HG02623 (cell line): ENCODE measurements around the gene PAFAH1B1.
A peak's percentile ranks its signal among the peaks of the same experiment; 100 is the strongest.
"Not testable (repeated sequence)": the region's sequence is repeated elsewhere in the genome, so short reads cannot be mapped to it uniquely, and the experiment has no call there.

Source experiments
- ATAC-seq: cut with Tn5 transposase; IDR thresholded peaks from one replicate; pipeline ENCODE4 v1.9.1; 2021; ENCODE audit warnings: moderate library complexity; ENCODE audit not compliant: unreplicated experiment

The PAFAH1B1 gene

GRCh38 chr17:2593821-2594721, 617 bp downstream of the PAFAH1B1 start:
- ATAC-seq: peak; percentile 33

- no peak for ATAC-seq
Measured at GRCh38 chr17:2594722-2595599, 1.5 kb downstream of the PAFAH1B1 start.

- ATAC-seq: no peak
Measured at GRCh38 chr17:2595716-2596115, 2.3 kb downstream of the PAFAH1B1 start.

- ATAC-seq: no peak
Measured at GRCh38 chr17:2598166-2598565, 4.7 kb downstream of the PAFAH1B1 start.

GRCh38 chr17:2602597-2603017, 9.2 kb downstream of the PAFAH1B1 start:
- ATAC-seq: no peak

GRCh38 chr17:2608350-2608913, 15.0 kb downstream of the PAFAH1B1 start:
- no peak for ATAC-seq

GRCh38 chr17:2609091-2609490, 15.6 kb downstream of the PAFAH1B1 start:
- no peak for ATAC-seq

GRCh38 chr17:2610195-2611175, 17.0 kb downstream of the PAFAH1B1 start:
- no peak for ATAC-seq

GRCh38 chr17:2611627-2612026, 18.2 kb downstream of the PAFAH1B1 start:
- no peak for ATAC-seq

GRCh38 chr17:2612630-2613029, 19.2 kb downstream of the PAFAH1B1 start:
- no peak for ATAC-seq

GRCh38 chr17:2613089-2613808, 19.8 kb downstream of the PAFAH1B1 start:
- ATAC-seq: no peak

GRCh38 chr17:2615882-2616281, 22.4 kb downstream of the PAFAH1B1 start:
- no peak for ATAC-seq

GRCh38 chr17:2621241-2621640, 27.8 kb downstream of the PAFAH1B1 start:
- no peak for ATAC-seq

- ATAC-seq: not testable (repeated sequence)
Measured at GRCh38 chr17:2621951-2622405, 28.5 kb downstream of the PAFAH1B1 start.

GRCh38 chr17:2622721-2623301, 29.4 kb downstream of the PAFAH1B1 start:
- ATAC-seq: not testable (repeated sequence)

GRCh38 chr17:2624292-2624731, 30.9 kb downstream of the PAFAH1B1 start:
- ATAC-seq: no peak

GRCh38 chr17:2626626-2627219, 33.3 kb downstream of the PAFAH1B1 start:
- ATAC-seq: not testable (repeated sequence)

GRCh38 chr17:2628922-2629321, 35.5 kb downstream of the PAFAH1B1 start:
- ATAC-seq: not testable (repeated sequence)

- no peak for ATAC-seq
Measured at GRCh38 chr17:2631211-2631610, 37.8 kb downstream of the PAFAH1B1 start.
